Activated CD8-positive, alpha-beta memory T cell treated with anti-CD3 and anti-CD28 coated beads, Interleukin-2, amount 50 U/mL, for 48 hours (primary cell): Measurements from ENCODE around the gene MTSS2.

ENCODE experiments used
- DNase-seq: peaks from one replicate; pipeline ENCODE4 v3.0.0-alpha.2; 2020

Gene MTSS2

DNA sequence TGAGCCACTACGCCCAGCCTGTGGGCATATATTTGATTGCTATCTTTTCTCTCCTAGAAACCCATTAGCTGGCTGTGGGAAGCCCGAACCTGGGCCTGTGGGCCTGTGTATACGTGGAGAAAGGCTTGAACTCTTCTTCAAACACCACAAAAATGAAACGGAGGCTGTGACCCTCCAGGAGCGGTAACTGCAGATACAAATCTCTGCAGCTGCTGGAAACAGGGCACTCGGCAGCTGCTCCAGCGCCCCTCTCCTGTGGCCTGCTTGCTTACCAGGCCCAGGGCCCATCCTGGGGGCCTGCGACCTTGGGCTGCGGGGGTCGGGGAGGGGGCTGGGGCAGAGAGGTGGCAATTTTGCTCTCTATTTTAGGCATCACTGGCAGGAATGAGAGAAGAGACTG, 28.0 kb upstream of the MTSS2 start:
- DNase-seq: no peak

DNA sequence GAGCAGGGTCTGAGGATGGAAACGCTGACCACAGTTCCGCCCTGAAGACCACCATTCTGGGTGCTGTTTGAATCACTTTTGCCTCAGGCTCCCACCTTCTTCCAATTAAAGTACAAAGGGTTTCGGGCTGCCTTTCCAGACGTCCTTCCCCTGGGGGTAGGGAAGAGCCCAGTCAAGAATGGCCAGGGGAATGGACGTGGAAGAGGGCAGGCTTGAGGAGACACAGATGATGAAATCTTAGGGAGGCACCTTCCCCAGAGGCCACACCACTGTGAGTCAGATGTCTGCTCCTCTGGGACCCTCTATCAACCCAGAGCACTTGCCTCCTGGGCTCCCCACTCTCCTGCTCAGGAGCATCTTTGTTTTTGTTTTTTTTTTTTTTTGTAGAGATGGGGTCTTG, 27.5 kb upstream of the MTSS2 start:
- no peak for DNase-seq

DNA sequence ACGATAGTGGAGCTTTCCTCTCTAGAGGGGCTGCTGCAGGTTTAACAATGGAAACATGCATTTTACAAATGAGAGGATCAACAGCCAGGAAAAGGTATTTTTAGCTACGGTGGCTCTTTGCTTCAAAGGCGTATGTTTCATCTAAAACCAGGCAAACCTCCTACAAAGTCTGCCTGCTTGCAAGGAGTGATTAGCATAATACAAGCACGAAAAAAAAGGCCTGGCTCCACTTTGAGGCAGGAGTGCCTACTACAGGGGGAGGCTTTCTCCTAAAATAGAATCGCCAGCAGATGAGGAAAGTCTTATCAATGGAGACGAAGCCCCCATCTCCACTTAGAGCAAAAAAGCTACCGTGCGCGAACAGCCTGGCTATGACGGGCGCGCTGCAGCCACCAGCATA, 27.1 kb upstream of the MTSS2 start:
- no peak for DNase-seq

DNA sequence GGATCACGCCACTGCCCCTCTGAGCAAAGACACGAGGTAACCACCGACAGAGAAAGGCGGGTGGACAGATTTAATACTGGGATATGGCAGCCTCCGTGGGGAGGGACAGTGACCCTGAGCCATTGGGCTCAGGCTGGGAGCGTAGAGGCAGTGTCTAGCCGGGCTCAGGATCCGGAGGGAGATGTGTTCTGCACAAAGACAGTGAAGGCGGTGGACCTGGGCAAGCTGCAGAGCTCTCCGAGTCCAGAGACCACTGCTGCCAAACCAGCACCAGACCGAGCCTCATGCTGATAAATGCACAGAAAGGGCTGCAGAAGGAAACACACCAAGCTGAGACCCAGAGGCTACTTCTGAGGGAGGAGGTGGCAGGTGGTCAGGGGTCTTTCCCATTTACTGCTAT, 26.5 kb upstream of the MTSS2 start:
- no peak for DNase-seq

DNA sequence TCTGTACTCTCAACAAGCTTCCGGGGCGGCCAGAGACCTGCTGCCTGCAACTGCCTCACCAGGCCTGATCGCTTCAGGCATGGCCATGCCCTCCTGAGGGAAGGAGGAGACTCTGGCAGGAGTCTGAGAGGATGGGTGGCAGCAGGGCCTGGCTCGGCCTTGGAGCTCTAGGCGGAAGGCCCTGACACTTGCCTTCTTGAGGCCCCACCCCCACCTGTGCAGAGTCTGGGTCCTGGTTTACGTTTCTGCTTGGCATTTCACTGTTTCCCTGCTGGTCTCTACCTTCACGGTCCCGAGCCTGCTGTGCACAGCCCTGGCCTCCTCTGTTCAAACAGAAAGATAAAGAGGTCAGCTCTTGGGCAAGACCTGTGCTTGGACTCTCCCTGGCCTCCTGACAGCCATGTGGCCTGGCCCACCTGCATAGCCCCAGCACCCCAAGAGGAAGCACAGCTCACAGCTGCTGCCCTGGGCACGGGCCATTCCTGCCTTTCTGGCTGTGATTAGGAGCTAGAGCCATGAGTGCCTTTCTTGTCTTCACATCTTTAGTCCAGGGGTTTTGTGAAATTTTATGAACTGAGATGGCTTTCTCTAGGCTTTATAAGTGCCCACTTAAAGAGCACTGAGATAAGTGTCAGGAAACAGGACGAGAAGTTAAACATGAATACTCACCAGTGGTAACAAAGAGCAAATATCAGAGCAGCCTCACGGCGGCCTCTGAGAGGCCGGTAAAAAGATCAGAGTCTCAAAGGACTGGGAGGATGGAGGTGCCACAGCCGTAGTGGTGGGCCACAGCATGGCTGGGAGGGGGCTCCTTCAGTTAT, 25.6 kb upstream of the MTSS2 start:
- DNase-seq: no peak

DNA sequence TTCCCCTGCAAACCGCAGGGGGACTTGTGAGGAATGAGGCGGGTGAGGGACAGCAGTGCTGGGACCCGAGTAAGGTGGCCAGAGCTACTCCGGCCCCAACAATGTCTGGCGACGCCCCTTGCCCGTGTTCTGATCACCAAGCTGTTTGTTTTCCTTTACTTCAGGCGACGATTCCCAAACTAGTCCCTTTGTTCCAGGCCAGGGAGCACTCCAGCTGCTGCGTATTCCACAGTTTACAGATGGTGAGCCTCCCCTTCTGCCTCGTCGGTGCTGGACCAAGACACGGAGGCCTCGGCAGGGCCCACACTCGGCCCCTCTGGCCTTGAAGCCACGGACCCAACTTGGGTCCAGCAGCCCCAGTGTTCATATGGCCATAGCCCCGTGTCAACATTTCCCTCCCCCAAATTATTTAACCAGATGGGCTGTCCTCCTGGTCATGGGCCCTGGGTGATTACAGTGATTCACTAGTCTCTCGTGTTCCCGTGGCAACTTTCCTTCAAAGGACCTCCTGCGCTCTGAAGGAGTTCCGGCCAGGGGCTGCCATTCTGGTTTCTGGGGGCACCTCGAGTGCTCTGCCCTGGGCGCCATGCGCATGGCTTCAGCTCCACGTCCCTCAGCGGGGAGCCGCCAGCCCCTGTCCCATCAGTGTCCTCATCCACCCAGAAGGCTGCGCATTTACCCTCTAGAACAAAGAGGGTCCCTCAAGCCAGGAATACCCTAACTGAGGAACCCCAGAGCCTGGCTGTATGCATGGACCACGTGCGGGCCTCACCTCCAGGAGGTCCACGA, 24.8 kb upstream of the MTSS2 start:
- no peak for DNase-seq

DNA sequence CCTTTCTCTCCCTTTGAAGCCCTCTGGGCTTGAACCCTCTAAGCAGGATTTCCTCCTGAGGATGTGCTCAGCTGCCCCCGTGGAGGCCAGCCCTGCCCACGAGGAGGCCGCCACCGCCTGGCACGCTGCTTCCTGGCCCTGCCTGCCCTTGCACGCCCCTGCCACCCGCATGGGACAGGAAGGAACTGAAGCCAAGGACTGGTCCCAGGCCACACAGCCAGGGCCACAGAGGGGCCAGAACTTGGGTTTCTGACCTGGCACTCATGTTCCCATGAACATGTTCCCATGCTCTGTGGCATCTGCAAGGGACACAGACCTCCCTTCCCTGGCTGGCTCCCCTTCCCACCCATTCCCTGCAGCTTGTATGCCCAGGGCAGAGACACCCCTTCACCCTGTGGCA, 24.1 kb upstream of the MTSS2 start:
- DNase-seq: no peak

DNA sequence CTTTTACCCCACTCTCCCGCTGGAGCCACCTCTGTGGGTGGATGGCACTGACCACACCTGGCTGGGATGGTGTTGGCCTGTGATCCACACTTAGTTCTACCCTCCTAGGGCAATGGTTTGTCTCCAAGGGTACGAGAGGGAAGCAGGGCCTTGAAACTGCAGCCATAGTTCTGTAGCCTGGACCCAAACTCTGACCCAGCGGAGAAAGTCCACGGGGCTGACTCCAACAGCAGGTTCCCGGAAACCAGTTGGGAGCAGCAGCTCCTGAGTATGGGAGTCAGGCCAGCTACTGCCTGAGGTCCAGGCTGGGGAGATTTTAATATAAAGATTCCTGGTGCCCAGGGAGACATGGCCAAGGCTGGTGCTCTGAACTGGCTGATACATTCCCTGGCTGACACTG, 23.6 kb upstream of the MTSS2 start:
- DNase-seq: no peak

DNA sequence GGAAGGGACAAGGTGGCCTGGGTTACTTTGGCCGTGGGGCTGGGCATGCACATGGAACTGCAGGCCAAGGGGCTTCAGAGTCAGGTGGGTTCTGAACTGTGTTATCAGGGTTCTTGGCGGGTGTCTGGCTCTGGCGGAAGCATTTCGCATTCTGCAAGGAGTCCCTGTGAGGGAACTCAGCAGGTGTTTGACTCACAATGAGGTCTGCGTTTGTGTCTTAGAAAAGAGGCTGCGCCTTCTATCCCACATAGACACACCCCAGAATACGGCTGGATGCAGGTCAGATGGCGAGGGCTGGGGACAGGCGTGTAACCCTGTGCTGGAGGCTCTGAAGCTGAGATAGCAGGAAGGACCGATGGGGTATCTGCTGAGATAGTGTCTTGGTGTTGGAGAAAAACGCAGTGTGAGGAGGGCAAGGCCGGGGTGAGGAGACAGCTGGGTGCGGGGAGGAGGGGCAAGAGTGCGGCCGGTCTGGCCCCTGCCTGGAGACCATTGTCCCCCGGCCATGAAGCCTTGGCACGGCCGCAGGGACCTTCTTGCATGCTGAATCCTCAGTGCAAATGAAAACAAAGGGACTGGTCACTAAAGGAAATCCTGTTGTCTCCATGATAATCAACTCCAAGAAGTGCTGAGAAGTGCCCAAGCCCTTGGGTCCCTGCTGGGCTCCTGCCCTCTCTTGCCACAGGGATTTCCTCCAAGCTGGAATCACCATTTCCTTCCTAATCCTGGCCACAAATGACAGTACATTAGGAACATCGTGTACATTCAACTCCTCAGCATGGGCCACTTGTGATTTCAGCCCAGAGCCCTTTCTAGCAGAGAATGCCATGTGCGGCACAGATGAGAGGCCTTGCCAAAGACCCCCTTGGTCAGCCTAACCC, 22.8 kb upstream of the MTSS2 start:
- DNase-seq: no peak

DNA sequence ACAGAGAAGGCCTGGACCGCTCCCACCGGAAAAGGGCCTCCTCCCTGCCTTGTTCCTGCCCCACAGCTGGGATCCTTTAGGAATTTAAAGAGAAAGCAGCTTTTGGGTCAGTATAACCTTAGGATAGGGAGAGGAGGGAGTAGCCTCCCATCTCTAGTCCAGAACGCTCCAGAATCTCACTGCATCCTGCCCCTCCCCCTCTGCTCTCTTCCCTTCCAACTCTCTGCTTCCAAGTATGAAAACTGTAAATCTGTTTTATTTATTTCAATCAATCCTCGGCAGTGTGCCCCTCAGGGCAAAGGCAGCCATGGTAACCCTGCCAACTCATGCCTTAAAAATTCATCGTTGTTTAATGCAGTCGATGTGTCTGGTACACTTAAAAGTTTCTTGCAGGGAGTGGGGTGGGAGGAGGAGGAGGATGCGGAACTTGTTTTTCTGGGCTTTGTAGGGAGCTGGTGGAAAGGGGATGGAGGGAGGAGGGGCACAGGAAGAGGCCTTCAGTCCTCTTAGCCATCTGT, 21.2 kb upstream of the MTSS2 start:
- DNase-seq: no peak

DNA sequence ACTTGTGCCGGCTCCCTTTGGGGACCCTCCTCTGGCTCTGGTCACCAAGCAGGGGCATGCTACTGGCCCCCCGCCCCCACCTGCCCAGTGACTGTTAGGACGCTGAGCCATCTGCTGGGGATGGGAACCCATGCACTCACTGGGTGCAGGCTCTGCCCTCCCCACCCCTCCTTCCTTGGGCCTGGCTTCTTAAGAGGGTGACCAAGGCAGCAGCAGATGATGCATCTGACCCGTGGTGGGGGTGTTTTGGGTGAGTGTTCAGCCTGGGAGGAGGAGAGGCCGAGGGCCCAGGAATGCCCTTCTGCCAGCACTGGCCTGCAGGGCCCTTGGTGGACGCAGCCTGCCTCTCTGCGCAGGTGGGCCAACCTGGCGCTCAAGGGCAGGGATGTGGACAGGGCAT, 19.2 kb upstream of the MTSS2 start:
- DNase-seq: no peak

DNA sequence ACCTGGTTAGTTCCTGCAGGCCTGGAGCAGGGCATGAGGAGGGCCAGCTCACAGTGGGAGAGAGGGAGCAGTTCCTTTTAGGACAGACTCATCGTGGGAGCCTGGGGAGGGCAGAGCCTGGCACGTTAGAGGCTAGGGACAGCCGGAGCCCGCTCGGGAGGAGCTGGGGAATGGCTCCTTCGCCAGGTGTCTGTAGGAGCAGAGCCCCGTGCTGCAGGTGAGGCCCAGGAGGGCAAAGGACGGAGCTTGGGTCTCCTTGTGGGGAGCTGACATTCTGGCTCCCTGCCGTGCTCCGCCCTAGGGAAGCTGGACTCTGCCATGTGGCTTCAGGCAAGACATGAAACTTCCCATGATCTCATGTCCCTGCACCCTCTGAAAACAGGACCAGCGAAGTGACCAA, 18.7 kb upstream of the MTSS2 start:
- DNase-seq: no peak

DNA sequence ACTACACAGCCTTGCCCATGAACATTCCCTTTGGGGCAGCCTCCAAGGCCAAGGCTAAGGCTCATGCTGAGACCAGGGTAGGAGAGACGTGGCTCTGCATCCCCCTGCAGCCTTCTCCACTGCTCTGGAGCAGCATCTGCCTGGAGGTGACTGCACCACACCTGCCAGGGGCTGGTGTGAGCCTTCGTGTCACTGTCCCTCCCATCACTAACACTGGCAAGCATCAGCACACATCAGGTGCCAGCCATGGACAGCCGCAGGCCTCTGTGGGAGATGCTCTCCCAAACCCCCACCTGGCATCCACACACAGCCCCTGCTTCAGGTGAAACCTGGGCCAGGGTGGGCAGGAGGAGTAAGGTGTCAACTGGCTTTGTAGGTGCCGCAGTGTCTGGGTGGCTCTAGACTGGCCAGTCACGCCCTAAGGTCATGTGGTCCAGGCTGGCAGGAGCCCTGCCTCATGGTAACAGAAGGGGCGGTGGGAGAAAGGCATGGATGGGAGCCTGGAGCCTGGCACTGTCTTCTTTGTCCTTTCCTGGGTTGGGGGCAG, 18.1 kb upstream of the MTSS2 start:
- DNase-seq: no peak

DNA sequence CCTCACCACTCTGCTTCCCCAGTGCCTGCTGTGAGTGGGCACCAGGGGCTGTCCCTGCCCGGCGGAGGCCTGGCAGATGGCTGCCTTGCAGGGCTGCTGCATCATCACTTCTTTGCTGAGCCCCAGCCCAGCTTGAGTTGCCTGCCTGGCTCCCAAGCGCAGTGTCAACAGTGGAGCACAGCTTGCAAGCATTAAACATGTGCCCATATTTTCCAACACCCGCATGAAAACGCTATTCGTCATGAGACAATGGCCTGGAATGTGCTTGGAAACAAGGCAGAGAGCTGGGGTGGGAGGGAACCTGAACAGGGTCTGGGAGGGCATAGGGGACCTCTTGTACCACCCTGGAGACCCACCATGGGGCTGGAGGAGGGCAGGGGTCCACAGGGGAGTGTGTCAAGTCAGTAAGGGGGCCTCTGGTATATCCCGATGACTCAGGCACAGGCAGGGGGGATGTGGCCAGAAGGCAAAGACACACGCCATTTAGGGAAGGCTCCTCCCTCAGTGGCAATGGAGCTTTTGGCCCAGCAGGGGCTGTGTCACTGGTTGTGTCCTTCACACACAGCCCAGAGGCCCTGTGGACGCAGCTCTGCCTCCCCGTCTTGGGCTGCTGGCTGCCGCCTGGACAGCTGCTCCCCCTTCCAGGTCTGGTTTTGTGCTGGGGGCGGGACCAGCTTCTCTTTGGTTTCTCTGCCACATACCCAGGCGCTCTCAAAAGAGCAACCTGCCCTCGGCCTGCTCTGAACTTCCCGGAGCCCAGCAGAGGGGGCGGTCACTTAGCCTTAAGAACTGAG, 17.4 kb upstream of the MTSS2 start:
- DNase-seq: no peak

DNA sequence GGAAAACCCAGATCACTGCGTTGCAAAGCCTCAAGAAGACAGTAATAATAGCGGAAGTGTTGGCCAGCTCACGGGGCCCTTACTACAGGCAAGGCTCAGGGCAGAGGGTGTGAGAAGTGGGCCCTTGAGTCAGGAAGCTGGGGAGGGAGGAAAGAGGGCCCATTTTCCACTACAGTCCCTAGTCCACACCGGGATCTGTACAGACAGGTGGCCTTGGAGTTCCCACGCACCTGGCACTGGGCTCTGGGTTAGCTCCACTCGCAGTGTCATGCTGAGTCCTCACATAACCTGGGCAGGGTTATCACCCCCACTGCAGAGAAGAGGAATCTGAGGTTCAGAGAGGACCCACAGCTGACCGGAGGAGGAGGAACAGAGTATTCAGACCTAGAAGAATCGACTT, 16.8 kb upstream of the MTSS2 start:
- DNase-seq: no peak

DNA sequence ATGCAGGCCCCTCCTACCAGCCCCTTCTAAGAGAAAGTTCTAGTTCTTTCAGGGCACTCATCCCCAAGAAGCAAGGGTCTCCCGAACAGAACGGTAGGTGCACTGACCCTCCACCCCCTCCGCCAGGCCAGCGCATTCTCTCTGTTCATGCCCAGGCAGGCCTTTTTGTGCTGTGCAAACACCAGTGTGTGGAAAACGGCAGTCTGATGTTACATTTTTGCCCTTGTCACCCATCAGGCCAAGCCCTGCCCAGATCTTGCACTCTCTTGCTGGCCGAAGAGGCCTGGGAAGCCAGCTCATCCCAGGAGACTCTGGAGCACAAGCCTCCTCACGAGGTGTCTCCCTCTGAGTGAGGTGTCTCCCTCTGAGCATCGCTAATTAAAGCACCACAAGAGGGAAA, 16.1 kb upstream of the MTSS2 start:
- no peak for DNase-seq

DNA sequence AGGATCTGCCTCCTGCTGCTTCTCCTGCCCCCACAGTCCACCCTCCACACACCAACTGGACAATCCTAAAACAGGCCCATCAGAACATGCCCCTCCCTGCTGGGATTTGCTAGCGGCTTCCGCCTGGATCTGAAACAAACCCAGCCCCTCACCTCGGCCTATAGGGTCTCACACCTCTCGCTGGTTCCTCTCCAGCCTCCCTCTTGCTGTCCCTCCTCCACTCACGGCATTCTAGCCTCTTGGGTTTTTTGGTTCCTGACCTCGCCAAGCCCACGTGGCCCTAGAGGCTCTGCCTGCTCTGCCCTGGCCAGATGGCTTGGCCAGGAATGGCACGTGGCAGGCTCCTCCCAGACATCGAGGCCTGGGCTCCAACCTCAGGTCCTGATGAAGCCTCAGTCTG, 15.7 kb upstream of the MTSS2 start:
- DNase-seq: no peak

DNA sequence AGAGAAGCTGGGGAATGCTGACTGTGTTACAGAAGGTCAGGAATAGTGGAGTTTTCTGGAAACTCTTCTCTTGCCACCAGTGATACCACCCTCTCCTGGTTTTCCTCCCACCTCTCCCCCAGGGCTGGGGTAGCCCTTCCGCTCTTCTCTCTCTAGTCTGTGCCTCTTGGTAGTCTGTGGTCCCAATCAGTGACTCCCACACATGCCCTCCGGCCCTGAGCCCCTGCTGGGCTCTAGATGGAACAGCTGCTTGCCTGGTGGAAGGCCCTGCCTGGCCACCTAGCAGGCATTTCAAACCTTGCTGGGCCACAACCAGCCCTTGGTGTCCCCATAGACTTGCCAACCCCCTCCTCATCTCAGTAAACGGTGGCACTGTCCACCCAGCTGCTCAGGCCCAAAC, 15.2 kb upstream of the MTSS2 start:
- DNase-seq: no peak

DNA sequence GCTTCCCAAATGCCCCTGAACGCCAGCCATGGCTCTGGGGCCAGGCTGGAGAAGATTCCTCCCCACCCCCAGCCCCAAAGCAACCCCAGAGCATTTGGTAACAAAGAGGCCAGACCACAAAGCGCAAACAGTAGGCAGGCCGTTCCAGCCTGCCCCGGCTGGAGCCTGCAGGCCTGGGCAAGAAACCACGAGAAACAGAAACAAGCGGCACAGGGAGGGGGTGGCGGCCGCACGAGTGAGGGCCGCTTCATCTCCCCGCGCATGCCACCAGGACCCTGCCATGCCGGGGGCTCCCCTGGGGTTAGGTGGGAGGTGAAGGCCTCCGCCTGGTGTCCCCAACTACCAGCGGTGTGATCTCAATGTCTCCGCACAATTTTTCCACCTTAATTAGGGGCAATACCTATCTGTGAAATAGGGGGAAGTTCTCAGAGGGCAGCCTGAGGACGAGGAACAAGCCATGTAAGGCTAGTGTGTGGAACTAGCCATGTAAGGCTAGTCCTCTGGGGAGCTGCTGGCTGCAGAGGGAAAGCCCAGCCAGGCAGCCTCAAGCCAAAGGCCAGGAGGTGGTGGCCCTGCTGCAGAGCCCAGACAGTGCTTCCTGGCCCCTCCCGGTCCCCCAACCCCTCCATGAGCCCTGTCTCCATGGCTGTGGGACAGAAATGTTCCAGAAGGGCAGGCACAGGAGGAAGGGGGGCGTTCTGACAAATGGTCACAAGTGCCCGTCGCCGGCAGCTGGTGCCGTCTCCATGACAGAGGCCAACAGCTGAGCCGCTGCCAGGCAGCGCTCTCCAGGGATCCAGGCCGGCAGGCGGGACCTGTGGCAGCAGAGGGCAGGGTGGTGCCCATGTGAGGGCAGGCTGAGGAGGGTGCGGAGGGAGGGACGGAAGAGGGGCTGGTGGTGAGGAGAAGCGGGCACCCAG, 14.5 kb upstream of the MTSS2 start:
- no peak for DNase-seq

DNA sequence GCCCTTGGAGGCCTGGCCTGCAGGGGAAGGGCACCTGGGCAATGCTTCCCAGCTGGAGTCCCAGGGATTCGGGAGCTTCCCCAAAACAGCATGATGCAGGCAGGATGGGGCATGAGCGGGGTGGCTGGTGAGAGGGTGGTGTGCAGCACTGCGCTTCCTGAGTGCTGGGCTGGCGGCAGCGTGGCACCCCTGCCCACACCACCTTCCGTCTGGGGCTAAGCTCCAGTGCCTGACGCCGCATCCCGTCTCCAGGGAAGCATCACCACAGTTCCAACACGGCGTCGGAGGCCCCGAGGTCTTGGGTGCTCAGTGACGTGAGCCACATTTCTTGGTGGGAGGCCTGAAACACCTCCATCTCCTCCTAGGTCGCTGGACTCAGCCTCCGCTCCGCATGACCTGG, 13.8 kb upstream of the MTSS2 start:
- DNase-seq: no peak

DNA sequence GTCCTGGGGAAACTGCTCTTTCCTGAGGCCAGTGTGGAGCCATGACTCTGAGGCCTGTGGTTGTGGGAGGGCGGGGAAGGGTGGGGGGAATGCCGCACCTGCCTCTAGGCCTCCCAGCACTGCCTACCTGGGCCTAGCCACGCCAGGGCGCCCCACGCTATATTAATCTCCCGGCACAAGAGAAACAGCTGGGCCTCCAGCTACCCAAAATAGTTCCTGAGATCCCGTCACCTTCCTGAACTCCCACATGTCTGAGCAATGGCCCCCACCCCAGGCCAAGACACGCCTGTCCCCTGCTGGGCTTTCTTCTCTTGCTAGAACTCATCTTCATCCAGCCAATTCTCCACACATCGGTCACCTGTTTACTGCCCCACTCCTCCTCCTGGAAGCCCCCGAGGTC, 13.0 kb upstream of the MTSS2 start:
- DNase-seq: no peak
